HEK293 (cell line): ENCODE results near the gene RABEPK.
"Not testable (repeated sequence)": the region's sequence is repeated elsewhere in the genome, so short reads cannot be mapped to it uniquely, and the experiment has no call there.

ENCODE experiments used
- CTCF ChIA-PET: fragments of 350-600 bp; formaldehyde crosslinking; extraction: SDS; loops from one replicate; lab custom pipeline; 2021; ENCODE audit warnings: antibody characterized with exemption; lab: Yijun Ruan, JAX
- POLR2A ChIA-PET: fragments of 300-600 bp; formaldehyde crosslinking; extraction: SDS; loops from one replicate; lab custom pipeline; 2020; ENCODE audit warnings: antibody characterized with exemption, inconsistent platforms; lab: Yijun Ruan, JAX
- H3K27ac ChIP-seq: fragments of 200-500 bp; sonication (Bioruptor generic); 2 replicates; pipeline ENCODE4 v1.5.1; 2014; ENCODE audit warnings: low read depth, low read length, control low read depth, inconsistent platforms; ENCODE audit errors: extremely low read depth
- H3K36me3 ChIP-seq, 2 experiments: fragments of 200-500 bp in 1 of 2; sonication (Bioruptor generic) in 1 of 2; 1 replicate in 1 of 2; 2 replicates in 1 of 2; pipeline ENCODE4 v1.5.1; 2014 to 2017; ENCODE audit warnings: inconsistent platforms in 2 of 2, low read length in 2 of 2; ENCODE audit not compliant: control insufficient read depth in 2 of 2, insufficient read depth in 1 of 2
- H3K4me1 ChIP-seq: fragments of 200-500 bp; sonication (Bioruptor generic); 2 replicates; pipeline ENCODE4 v1.5.1; 2014; ENCODE audit warnings: mild to moderate bottlenecking, low read length, inconsistent platforms; ENCODE audit not compliant: control insufficient read depth, insufficient read depth
- H3K4me3 ChIP-seq: 2 replicates; pipeline ENCODE4 v1.5.1; 2011; ENCODE audit warnings: low read depth, mild to moderate bottlenecking, control low read depth, low read length, moderate library complexity
- H3K9me3 ChIP-seq: fragments of 200-500 bp; sonication (Bioruptor generic); 2 replicates; pipeline ENCODE4 v1.5.1; 2014; ENCODE audit warnings: low read depth, low read length, inconsistent platforms; ENCODE audit not compliant: control insufficient read depth, insufficient read depth
- BCL6B ChIP-seq: fragments of 450-650 bp; formaldehyde crosslinking; IDR thresholded peaks from 2 replicates; pipeline ENCODE4 v1.5.1; 2017; ENCODE audit warnings: missing biosample characterization, missing genetic modification characterization
- HIC1 ChIP-seq: fragments of 450-650 bp; formaldehyde crosslinking; IDR thresholded peaks from 2 replicates; pipeline ENCODE4 v1.5.1; 2016; ENCODE audit warnings: missing biosample characterization, missing genetic modification characterization
- OVOL3 ChIP-seq: fragments of 450-650 bp; formaldehyde crosslinking; IDR thresholded peaks from 2 replicates; pipeline ENCODE4 v1.5.1; 2016; ENCODE audit warnings: missing biosample characterization, missing genetic modification characterization
- PRDM1 ChIP-seq: fragments of 450-650 bp; formaldehyde crosslinking; IDR thresholded peaks from 2 replicates; pipeline ENCODE4; 2016; ENCODE audit warnings: missing biosample characterization, missing genetic modification characterization
- PRDM10 ChIP-seq: fragments of 450-650 bp; formaldehyde crosslinking; IDR thresholded peaks from 2 replicates; pipeline ENCODE4 v1.5.1; 2016; ENCODE audit warnings: missing biosample characterization, missing genetic modification characterization
- SP3 ChIP-seq: fragments of 450-650 bp; formaldehyde crosslinking; IDR thresholded peaks from 2 replicates; pipeline ENCODE4 v1.5.1; 2016; ENCODE audit warnings: missing biosample characterization, missing genetic modification characterization
- TRIM28 ChIP-seq: IDR thresholded peaks from 2 replicates; pipeline ENCODE4 v1.6.1; 2011; ENCODE audit warnings: low read length, control low read depth, borderline replicate concordance
- ZNF174 ChIP-seq: fragments of 450-650 bp; formaldehyde crosslinking; IDR thresholded peaks from 2 replicates; pipeline ENCODE4 v1.5.0; 2017; ENCODE audit warnings: missing biosample characterization, mild to moderate bottlenecking, missing genetic modification characterization
- ZNF266 ChIP-seq: fragments of 450-650 bp; formaldehyde crosslinking; IDR thresholded peaks from 2 replicates; pipeline ENCODE4 v1.5.1; 2016; ENCODE audit warnings: missing biosample characterization, missing genetic modification characterization, low read depth
- ZNF404 ChIP-seq: fragments of 450-650 bp; formaldehyde crosslinking; IDR thresholded peaks from 2 replicates; pipeline ENCODE4 v1.5.1; 2017; ENCODE audit warnings: missing biosample characterization, missing genetic modification characterization
- ZNF423 ChIP-seq: fragments of 450-650 bp; formaldehyde crosslinking; IDR thresholded peaks from 2 replicates; pipeline ENCODE4 v1.5.1; 2016; ENCODE audit warnings: missing biosample characterization, missing genetic modification characterization
- ZNF529 ChIP-seq: fragments of 450-650 bp; formaldehyde crosslinking; IDR thresholded peaks from 2 replicates; pipeline ENCODE4 v1.5.1; 2017; ENCODE audit warnings: missing genetic modification characterization, missing biosample characterization; ENCODE audit not compliant: insufficient replicate concordance
- ZNF600 ChIP-seq: fragments of 450-650 bp; formaldehyde crosslinking; IDR thresholded peaks from 2 replicates; pipeline ENCODE4 v1.5.1; 2016; ENCODE audit warnings: missing biosample characterization, missing genetic modification characterization
- ZNF639 ChIP-seq: fragments of 450-650 bp; formaldehyde crosslinking; IDR thresholded peaks from 2 replicates; pipeline ENCODE4 v1.5.1; 2016; ENCODE audit warnings: missing biosample characterization, missing genetic modification characterization
- ZNF747 ChIP-seq: fragments of 450-650 bp; formaldehyde crosslinking; IDR thresholded peaks from 2 replicates; pipeline ENCODE4 v1.5.1; 2016; ENCODE audit warnings: missing biosample characterization, missing genetic modification characterization
- ZNF792 ChIP-seq: fragments of 450-650 bp; formaldehyde crosslinking; IDR thresholded peaks from 2 replicates; pipeline ENCODE4 v1.5.1; 2016; ENCODE audit warnings: missing biosample characterization, missing genetic modification characterization

The RABEPK gene

GRCh38 chr9:125233678-125234077 is 33.3 kb downstream of the RABEPK start:
- Histone ChIP-seq H3K9me3 (no peaks in the 10 kb centered on the region), H3K36me3 (peaks cover 9 to 64% of the 10 kb centered on the region in 2 experiments; a peak in 2 of 3 replicates), H3K4me1 (no peaks in the 10 kb centered on the region), H3K4me3 (no peak overlapping the region), H3K27ac (no peak overlapping the region)
- ChIA-PET POLR2A (interaction anchor here (1.4 to 4.5 kb wide), 2 partner anchors 8 to 33 kb away, joined by 3 to 40 read pairs; partner anchors contain the start of gene HSPA5), CTCF (interaction anchor here (0.6 to 1.1 kb wide), 2 partner anchors 377 to 459 kb away, joined by 6 to 7 read pairs; no protein-coding TSS in a partner anchor)
- no peak for TF ChIP-seq ZNF529
- peak; percentile 32; the same call in 1 of the 2 replicates for TF ChIP-seq ZNF600 (tag by site-specific recombination)
- TF ChIP-seq HIC1, result no peak
- TF ChIP-seq ZNF404, result no peak
- no peak for TF ChIP-seq TRIM28
- TF ChIP-seq PRDM1 (tag by site-specific recombination), result peak; percentile 56
- TF ChIP-seq PRDM10, result peak; percentile 88
- TF ChIP-seq BCL6B (tag by site-specific recombination), result no peak

GRCh38 chr9:125234099-125234498 is 33.8 kb downstream of the RABEPK start:
- peaks cover 9 to 68% of the 10 kb centered on the region in 2 experiments; a peak in 2 of 3 replicates for H3K36me3 ChIP-seq
- H3K9me3 ChIP-seq, H3K27ac ChIP-seq, H3K4me1 ChIP-seq, H3K4me3 ChIP-seq: not testable (repeated sequence)
- POLR2A ChIA-PET, result interaction anchor here (1.4 to 4.5 kb wide), 2 partner anchors 8 to 33 kb away, joined by 3 to 40 read pairs; partner anchors contain the start of gene HSPA5
- CTCF ChIA-PET, result interaction anchor here (0.6 to 1.1 kb wide), 2 partner anchors 378 to 460 kb away, joined by 6 to 7 read pairs; no protein-coding TSS in a partner anchor

- CTCF ChIA-PET, result interaction anchor here (1.0 to 1.1 kb wide), 2 partner anchors 92 to 99 kb away, joined by 4 read pairs; no protein-coding TSS in a partner anchor
- POLR2A ChIA-PET, result interaction anchor here (0.6 to 1.0 kb wide), 5 partner anchors 9 to 469 kb away, joined by 3 to 4 read pairs (median 3); no protein-coding TSS in a partner anchor
- Histone ChIP-seq H3K4me1 (no peaks in the 10 kb centered on the region), H3K27ac (no peak overlapping the region), H3K4me3 (no peak overlapping the region), H3K9me3 (no peaks in the 10 kb centered on the region), H3K36me3 (peaks cover 13 to 75% of the 10 kb centered on the region in 2 experiments; a peak in 2 of 3 replicates)
- no peak for TF ChIP-seq SP3
- TF ChIP-seq OVOL3 (tag by site-specific recombination), result no peak
- no peak for TF ChIP-seq ZNF266 (tag by site-specific recombination)
- TF ChIP-seq ZNF174 (tag by site-specific recombination), result no peak
- TF ChIP-seq ZNF639 (tag by site-specific recombination), result no peak
- no peak for TF ChIP-seq ZNF792 (tag by site-specific recombination)
- no peak for TF ChIP-seq ZNF747 (tag by site-specific recombination)
- no peak for TF ChIP-seq ZNF423 (tag by site-specific recombination)
These were observed 35.6 kb downstream of the RABEPK start for GRCh38 chr9:125235804-125236519.

GRCh38 chr9:125236520-125237159 is 36.3 kb downstream of the RABEPK start:
- H3K4me3 ChIP-seq, result not testable (repeated sequence)
- CTCF ChIA-PET, result interaction anchor here (1.1 kb wide), 1 partner anchor 93 kb away, joined by 4 read pairs; no protein-coding TSS in a partner anchor
- peaks cover 13 to 75% of the 10 kb centered on the region in 2 experiments; a peak in 2 of 3 replicates for H3K36me3 ChIP-seq

More at GRCh38 chr9:125236520-125237159, 36.3 kb downstream of the RABEPK start:
- POLR2A ChIA-PET, result interaction anchor here (0.7 to 1.0 kb wide), 2 partner anchors 8 to 32 kb away, joined by 3 to 4 read pairs; no protein-coding TSS in a partner anchor
- not testable (repeated sequence) for H3K27ac ChIP-seq, H3K9me3 ChIP-seq, H3K4me1 ChIP-seq
